Neural cell (in vitro differentiated cells): Measurements from ENCODE around the gene COBL.

Experiments
- EZH2 ChIP-seq: fragments of 200-600, 300-800 bp; shearing (Covaris generic), sonication (generic); IDR thresholded peaks from 2 replicates; pipeline ENCODE4 v1.6.1; 2014; ENCODE audit warnings: antibody characterized with exemption, low read length, borderline replicate concordance, mild to moderate bottlenecking; ENCODE audit not compliant: insufficient read depth, poor library complexity, severe bottlenecking
- POLR2AphosphoS5 ChIP-seq: IDR thresholded peaks from 2 replicates; pipeline ENCODE4 v1.6.1; 2012
- SMC3 ChIP-seq: fragments of 450-650 bp; conservative IDR thresholded peaks from 2 replicates; pipeline ENCODE4 v1.6.1; 2014; ENCODE audit warnings: antibody characterized with exemption, mild to moderate bottlenecking, moderate library complexity; ENCODE audit not compliant: poor library complexity
- TF ChIP-seq, protein P1 (sequence below): fragments of 450-650 bp; IDR thresholded peaks from 2 replicates; pipeline ENCODE4 v1.5.1; 2014; ENCODE audit warnings: antibody characterized with exemption, mild to moderate bottlenecking, moderate library complexity; ENCODE audit not compliant: poor library complexity, severe bottlenecking

GRCh38 chr7:51121931-51122425 lies 194.6 kb downstream of the COBL start:
- no peak for TF ChIP-seq SMC3
- TF ChIP-seq, protein P1, sequence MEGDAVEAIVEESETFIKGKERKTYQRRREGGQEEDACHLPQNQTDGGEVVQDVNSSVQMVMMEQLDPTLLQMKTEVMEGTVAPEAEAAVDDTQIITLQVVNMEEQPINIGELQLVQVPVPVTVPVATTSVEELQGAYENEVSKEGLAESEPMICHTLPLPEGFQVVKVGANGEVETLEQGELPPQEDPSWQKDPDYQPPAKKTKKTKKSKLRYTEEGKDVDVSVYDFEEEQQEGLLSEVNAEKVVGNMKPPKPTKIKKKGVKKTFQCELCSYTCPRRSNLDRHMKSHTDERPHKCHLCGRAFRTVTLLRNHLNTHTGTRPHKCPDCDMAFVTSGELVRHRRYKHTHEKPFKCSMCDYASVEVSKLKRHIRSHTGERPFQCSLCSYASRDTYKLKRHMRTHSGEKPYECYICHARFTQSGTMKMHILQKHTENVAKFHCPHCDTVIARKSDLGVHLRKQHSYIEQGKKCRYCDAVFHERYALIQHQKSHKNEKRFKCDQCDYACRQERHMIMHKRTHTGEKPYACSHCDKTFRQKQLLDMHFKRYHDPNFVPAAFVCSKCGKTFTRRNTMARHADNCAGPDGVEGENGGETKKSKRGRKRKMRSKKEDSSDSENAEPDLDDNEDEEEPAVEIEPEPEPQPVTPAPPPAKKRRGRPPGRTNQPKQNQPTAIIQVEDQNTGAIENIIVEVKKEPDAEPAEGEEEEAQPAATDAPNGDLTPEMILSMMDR, result no peak
- TF ChIP-seq EZH2, result no peak
- TF ChIP-seq POLR2AphosphoS5, result no peak
